Mammary epithelial cell (primary cell): ENCODE measurements around the gene UPK1B.

Experiments used
- CTCF ChIP-seq, 2 donors: IDR thresholded peaks in 1 of 2; conservative IDR thresholded peaks in 1 of 2; 2 replicates each; pipeline ENCODE4 v1.5.1; 2011 to 2012; ENCODE audit warnings: inconsistent platforms in 2 of 2, low read length in 2 of 2, mild to moderate bottlenecking in 2 of 2, control low read depth in 1 of 2, low read depth in 1 of 2; ENCODE audit not compliant: insufficient read depth in 1 of 2; ENCODE audit errors: extremely low read depth in 1 of 2
- EZH2 ChIP-seq: IDR thresholded peaks from 2 replicates; pipeline ENCODE4 v1.6.1; 2012; ENCODE audit warnings: low read length, inconsistent platforms, borderline replicate concordance

GRCh38 chr3:119219069-119219468, 45.7 kb downstream of the UPK1B start:
- TF ChIP-seq CTCF (conservative IDR thresholded peaks at IDR 0.05 in 1 of 2, IDR thresholded peaks at IDR 0.05 in 1 of 2; ENCODE audit: extremely low read depth in 1 of 2, insufficient read depth in 1 of 2, low read depth in 1 of 2, low read length in 2 of 2) (no peak), EZH2 (no peak)
